Measurements from ENCODE around the gene TAAR1.

DNA sequence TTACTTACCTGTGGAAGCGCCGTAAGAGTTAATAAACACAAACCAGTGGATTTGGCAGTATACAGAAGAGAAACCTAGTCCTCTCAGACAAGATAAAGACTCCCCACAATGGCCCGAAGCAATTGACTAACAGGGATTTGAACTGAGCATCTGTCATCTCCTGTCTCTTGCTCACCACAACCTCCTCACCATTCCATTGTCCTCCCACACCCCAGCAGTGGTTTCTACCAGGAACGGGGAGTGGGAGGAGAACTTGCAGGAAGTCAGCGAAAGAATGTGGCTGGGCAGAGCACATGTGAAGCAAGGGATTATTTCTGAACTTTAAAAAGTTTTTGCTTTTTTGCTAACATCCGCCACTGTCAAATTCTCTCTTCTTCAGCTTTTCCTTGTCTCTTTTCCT, 24.6 kb upstream of the TAAR1 start:
- TF ChIP-seq, protein P1, sequence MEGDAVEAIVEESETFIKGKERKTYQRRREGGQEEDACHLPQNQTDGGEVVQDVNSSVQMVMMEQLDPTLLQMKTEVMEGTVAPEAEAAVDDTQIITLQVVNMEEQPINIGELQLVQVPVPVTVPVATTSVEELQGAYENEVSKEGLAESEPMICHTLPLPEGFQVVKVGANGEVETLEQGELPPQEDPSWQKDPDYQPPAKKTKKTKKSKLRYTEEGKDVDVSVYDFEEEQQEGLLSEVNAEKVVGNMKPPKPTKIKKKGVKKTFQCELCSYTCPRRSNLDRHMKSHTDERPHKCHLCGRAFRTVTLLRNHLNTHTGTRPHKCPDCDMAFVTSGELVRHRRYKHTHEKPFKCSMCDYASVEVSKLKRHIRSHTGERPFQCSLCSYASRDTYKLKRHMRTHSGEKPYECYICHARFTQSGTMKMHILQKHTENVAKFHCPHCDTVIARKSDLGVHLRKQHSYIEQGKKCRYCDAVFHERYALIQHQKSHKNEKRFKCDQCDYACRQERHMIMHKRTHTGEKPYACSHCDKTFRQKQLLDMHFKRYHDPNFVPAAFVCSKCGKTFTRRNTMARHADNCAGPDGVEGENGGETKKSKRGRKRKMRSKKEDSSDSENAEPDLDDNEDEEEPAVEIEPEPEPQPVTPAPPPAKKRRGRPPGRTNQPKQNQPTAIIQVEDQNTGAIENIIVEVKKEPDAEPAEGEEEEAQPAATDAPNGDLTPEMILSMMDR (IDR thresholded peaks at IDR 0.05) = no peak
- TF ChIP-seq EZH2 (IDR thresholded peaks at IDR 0.05; ENCODE audit: borderline replicate concordance, insufficient read depth, low read depth, low read length, poor library complexity, severe bottlenecking) = no peak

Measured in B cell (primary cell).